Urothelium cell line (cell line): ENCODE data around the gene CCIN.
"Not testable (repeated sequence)": the region's sequence is repeated elsewhere in the genome, so short reads cannot be mapped to it uniquely, and the experiment has no call there.

Source experiments
- DNase-seq: peaks from one replicate; pipeline ENCODE4 v3.0.0; 2011; ENCODE audit warnings: low spot score, mixed read lengths
- FAIRE-seq: peaks from 2 replicates; lab custom pipeline; 2011; peaks lifted over from hg19 to GRCh38; lab: Jason Lieb, UNC

Gene CCIN

DNA sequence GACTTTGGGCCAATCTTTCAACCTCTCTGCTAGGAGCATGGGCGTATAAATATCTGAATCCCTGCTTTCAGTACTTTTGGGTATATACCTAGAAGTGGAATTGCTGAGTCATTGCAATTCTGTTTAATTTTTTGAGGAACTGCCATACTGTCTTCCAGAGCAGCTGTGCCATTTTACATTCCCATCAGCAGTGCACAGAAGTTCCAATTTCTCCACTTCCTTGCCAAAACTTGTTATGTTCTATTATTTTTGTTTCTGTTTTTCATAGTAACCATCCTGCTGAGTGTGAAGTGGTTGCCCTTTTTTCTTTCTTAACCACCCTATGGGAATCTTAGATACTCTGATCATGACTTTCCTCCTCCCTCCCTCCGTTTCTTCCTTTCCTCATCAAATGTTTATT is 11.1 kb upstream of the CCIN start:
- no peak for FAIRE-seq
- no peak for DNase-seq

DNA sequence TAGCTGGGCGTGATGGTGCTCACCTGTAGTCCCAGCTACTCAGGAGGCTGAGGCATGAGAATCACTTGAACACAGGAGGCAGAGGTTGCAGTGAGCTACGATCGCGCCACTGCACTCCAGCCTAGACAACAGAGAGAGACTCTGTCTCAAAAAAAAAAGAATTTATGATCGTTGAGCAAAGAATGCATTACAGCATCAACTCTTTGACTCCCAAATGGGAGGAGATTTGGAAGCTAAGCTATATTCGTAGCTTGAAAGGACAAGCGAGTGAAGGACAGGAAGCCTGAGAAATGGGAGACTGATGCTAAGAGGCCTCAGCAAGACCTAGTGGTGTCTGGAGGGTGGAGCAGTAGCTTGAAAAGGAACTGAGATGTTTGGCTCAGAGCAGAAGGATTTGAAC is 10.3 kb upstream of the CCIN start:
- DNase-seq (no peak), FAIRE-seq (no peak)

DNA sequence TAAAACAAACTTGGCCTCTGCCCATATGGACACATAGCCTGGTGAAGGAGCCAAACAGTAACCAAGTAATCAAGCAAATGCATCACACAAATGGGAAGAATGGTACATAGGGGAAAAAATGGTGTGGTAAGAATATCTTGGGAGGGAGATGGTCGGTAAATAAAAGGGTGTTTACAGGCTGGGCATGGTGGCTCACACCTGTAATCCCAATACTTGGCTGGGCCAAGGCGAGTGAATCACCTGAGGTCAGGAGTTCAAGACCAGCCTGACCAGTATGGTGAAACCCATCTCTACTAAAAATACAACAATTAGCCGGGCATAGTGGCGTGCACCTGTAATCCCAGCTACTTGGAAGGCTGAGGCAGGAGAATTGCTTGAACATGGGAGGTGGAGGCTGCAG is 9.7 kb upstream of the CCIN start:
- DNase-seq, FAIRE-seq: not testable (repeated sequence)

DNA sequence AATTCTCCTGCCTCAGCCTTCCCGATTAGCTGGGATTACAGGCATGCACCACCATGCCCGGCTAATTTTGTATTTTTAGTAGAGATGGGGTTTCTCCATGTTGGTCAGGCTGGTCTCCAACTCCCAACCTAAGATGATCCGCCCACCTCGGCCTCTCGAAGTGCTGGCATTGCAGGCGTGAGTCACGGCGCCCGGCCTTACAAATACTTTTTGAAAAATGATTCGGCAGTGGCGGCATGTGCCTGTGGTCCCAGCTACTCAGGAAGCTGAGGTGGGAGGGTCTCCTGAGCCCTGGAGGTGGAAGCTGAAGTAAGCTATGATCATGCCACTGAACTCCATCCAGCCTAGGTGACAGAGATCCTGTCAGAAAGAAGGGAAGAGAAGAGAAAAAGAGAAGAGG is 9.1 kb upstream of the CCIN start:
- FAIRE-seq, DNase-seq: not testable (repeated sequence)

DNA sequence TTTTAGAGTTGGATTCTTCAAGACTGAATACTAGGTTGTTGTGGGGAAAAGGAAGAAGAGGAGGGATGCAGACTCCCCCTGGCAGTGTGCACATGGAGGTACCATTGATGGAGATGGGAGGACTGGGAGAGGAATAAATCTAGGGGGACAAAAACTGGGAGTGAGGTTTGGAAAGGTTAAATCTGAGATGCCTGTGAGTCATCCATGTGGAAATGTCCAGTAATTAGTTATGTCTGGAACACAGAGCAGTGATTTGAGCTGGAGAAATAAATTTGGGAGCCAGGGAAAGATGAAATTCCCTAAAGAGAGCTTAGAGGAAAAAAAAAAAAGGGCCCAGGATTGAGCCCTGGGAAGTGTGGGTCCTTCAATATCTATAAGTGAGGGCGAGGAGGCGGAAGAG is 8.0 kb upstream of the CCIN start:
- no peak for DNase-seq
- no peak for FAIRE-seq

DNA sequence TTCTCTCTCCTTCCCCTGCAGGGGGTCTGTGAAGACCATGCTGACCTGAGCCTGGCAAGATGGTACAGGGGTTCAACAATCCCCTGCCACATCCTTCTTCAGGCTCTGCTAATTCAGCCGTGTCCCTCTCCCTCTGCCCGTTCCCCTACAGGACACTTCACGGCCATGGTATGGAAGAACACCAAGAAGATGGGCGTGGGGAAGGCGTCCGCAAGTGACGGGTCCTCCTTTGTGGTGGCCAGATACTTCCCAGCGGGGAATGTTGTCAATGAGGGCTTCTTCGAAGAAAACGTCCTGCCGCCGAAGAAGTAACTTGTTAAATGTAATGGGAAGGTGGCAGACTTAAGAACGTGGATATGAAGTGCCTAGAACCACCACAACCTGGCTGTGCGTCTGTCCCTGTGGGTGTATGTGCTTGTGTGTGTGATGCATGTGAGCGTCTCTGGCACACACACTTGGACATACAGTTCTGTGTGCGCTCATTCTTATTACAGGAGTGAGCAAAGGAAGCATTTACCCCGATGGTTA is 6.9 kb upstream of the CCIN start:
- FAIRE-seq (no peak), DNase-seq (no peak)

DNA sequence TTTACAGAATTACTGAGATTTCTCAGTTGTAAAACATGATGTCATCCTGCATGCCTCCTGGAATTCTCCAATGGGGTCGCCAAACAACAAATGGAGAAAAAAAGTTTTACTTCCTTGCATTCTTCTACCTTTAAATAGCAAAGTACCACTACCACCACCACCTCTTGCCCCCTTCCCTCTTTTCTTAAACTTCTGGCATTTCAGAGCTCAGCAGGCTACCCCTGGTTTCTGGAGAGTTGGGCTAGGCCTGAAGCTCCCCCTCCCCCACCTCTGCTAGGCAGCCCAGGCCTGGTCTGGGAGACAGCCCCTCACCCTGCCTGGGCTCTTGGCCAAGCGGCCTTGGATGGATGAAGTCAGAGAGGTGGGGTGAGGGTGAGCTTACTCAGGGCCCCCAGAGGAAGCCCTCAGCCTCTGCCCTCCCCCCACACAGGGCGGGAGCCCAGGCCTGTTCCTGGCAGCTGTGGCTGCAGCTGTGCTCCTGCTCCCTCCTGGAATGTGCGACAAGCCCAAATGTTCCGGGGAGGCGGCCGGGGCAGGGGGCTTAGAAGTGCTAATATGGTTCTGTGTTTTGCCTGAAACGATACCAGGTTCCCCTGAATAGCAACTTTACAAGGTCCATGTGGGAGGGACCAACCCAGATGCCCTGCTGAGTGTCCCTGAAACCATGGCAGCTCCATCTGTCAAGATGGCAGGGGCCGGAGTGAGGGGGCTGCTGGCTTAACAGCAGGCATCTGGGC is 6.0 kb upstream of the CCIN start:
- peak; percentile 44 for FAIRE-seq
- peak; percentile 92 for DNase-seq

DNA sequence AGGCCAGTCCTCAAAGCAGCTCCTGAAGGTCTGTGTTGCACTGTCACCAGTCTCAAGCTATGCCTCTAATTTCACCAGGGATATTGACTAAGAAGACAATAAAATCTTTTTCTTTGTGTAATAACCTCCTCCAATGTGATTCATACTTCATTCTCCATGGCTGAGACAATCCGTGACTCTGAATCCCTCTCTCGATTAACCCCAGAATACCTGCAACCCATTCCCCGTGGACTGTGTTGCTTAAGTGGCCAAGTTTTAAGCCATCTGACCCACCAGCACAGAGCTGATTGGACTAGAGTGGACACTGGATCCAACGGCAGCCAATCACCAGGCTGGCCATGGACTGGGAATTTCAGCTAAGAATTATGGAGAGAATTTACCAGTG is 5.4 kb upstream of the CCIN start:
- DNase-seq: peak; percentile 49

DNA sequence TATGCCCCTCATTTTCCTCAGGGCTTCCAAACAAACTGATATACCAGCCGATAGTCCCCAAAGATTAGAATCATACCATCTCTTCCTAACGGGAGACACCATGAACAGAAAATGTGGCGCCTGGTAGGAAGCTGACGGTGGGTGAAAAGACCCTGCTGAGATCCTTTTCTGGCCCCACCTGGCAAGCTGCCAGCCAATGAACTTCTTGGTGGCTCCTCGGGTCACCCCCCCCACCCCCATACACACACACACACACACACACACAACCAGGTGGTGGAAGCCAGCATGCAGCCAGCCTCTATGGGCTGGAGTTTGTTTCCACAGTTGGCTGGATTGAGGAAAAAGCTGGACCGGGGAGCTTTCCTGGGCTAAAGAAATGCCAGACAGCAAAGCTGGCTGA is 4.8 kb upstream of the CCIN start:
- DNase-seq (no peak), FAIRE-seq (no peak)

More for the DNA sequence above, 5.4 kb upstream of the CCIN start:
- FAIRE-seq: no peak

DNA sequence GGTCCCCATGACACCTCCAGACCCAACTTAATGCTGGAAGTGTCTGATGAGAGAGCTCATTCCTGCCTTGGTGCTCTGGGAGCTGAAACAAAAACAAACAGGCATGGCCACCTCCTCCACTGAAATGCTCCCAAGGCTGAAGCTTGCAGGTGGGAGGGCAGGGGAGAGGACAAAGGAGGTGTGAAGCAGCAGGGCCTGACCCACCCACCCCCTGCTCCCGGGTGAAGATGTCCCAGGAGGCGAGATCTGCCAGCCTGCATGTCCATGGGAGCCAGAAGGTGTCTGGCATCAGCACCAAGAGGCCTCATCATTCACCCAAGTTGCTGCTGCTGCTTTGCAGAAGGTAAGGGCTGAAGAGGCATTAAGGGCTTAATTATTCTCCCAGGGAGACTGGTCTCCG is 4.2 kb upstream of the CCIN start:
- DNase-seq: no peak
- FAIRE-seq: peak; percentile 42

DNA sequence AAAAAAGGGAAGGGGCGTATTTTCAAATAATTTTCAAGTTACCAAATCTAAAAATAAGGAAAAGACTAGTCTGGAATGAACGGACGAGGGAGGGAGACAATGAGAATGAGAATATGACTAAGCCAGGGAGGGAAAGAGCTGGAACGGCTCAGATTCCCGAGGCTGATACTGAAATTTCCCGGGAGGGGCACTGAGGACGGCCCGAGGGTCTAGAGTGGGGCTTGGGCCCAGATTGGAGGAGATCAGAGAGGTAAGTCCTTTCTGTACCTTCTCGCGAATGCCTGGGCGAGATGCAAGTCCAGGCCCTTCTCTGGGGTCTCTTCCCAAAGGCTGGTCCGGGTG is 3.4 kb upstream of the CCIN start:
- DNase-seq (no peak), FAIRE-seq (no peak)

DNA sequence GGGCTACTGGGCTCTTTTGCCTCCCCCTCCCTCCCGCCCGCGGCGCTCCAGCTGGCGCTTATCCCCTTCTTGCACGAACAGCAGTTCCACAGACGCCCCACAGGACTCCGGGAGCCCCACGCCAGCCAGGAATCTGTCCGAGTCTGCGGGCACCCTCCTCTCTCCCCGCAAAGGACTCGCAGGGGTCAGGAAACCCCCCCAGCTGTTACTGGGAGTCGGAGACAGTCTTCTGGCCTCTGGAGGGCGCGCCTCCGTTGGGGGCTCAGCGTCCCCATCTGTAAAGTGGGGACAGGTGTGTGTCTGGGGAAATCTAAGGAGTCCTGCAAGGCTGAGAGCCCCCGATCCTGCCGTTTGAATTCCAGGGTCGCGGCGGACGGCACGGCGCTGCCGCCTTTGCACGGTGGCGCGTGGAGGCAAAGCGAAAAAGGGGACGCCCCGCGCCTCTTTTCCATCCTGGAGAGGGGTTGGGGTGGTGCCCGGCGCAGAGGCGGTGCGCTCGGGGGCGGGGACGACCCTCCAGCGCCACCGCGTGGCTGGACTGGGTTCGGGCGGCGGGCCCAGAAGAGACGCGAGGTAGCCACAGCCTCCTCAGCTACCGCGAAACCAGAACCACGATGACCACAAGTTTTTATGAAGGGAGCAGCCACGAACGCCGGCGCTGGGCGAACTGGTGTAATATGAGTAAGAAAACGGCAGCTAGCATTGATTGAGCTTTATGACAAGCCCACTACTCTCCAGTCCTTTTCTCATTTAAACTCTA is 2.8 kb upstream of the CCIN start:
- peak; percentile 93 for DNase-seq
- FAIRE-seq: peak; percentile 93

DNA sequence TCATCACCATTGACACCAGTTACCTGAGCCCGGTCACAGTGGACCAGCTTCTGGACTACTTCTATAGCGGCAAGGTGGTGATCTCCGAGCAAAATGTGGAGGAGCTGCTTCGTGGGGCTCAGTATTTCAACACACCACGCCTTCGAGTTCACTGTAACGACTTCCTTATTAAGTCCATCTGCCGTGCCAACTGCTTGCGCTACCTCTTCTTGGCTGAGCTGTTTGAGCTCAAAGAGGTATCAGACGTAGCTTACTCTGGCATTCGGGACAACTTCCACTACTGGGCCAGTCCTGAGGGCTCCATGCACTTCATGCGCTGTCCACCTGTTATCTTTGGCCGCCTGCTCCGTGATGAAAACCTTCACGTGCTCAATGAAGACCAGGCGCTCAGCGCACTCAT is 520 bp downstream of the CCIN start:
- FAIRE-seq: no peak

DNA sequence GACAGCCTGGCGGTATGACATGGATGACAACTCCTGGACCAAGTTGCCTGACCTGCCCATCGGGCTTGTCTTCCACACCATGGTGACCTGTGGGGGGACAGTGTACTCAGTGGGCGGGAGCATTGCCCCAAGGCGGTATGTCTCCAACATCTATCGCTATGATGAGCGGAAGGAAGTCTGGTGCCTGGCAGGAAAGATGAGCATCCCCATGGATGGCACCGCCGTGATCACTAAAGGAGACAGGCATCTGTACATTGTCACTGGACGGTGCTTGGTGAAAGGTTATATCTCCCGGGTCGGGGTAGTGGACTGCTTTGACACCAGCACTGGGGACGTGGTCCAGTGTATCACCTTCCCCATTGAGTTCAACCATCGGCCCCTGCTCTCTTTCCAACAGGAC is 1.3 kb downstream of the CCIN start:
- FAIRE-seq (no peak), DNase-seq (no peak)

More for the DNA sequence above, 520 bp downstream of the CCIN start:
- DNase-seq: no peak

DNA sequence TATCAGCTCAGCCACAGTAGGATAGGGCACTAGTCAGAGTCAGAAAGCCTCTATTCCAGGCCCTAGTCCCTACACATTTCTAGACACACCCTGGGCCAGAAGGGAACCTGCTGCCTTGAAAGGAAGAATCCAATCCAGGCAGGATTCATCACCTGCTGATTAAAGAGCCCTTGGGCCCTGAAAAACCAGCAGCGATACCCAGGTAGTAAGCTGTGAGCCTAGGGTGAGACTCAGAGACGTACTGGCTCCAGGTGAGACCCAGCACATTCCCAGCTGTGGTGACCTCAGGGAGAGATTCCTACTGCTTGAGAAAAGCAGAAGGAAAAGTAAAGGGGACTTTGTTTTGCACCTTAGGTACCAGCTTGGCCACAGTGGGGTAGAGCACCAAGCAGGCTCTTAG is 4.7 kb downstream of the CCIN start:
- FAIRE-seq (no peak), DNase-seq (no peak)

DNA sequence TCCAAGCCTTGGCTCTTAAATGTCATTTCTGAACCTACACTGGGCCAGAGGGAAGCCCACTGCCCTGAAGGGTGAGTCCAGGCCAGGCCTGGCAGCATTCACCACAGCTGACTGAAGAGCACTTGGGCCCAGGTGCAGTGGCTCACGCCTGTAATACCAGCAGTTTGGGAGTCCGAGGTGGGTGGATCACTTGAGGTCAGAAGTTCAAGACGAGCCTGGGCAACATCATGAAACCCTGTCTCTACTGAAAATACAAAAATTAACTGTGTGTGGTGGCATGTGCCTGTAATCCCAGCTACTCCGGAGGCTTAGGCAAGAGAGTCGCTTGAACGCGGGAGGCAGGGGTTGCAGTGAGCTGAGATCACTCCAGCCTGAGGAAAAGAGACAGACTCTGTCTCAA is 5.1 kb downstream of the CCIN start:
- DNase-seq: no peak
- peak; percentile 65 for FAIRE-seq

DNA sequence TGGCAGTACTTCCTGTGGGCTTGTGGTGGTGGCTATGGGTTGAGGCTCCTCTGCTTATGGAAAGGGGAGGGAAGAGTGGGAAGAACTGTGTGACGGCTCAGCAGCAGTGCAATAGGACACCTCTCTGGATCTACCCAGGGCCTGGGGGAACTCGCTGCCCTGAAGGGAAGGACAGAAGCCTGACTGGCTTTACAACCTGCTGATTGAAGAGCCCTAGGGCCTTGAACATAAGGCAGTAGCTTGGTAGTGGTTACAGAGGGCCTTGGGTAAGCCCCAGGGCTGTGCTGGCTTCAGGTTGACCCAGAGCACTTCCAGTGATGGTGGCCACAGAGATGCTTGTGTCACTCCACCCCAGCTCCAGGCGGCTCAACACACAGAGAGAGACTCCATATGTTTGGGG is 5.5 kb downstream of the CCIN start:
- no peak for FAIRE-seq
- no peak for DNase-seq

DNA sequence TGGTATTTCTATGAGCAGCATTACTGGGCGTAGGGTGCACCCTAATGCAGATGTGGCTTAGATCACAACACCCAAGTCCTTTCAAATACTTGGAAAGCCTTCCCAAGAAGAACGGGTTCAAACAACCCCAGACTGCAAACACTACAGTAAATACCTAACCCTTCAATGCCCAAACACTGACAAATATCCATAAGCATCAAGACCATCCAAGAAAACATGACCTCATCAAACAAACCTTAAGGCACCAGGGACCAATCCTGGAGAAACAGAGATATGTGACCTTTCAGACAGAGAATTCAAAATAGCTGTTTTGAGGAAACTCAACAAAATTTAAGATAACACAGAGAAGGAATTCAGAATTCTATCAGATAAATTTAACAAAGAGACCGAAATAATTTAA is 6.0 kb downstream of the CCIN start:
- FAIRE-seq, DNase-seq: not testable (repeated sequence)

DNA sequence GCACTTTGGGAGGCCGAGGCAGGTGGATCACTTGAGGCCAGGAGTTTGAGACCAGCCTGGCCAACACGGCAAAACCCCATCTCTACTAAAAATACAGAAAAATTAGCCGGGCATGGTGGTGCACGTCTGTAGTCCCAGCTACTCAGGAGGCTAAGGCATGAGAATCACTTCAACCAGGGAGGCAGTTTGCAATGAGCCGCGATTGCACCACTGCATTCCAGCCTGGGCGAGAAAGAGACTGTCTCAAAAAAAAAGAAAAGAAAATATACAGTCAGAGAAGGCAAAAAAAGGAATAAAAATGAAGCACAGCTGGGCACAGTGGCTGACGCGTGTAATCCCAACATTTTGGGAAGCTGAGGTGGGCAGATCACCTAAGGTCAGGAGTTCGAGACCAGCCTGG is 7.3 kb downstream of the CCIN start:
- DNase-seq, FAIRE-seq: not testable (repeated sequence)

DNA sequence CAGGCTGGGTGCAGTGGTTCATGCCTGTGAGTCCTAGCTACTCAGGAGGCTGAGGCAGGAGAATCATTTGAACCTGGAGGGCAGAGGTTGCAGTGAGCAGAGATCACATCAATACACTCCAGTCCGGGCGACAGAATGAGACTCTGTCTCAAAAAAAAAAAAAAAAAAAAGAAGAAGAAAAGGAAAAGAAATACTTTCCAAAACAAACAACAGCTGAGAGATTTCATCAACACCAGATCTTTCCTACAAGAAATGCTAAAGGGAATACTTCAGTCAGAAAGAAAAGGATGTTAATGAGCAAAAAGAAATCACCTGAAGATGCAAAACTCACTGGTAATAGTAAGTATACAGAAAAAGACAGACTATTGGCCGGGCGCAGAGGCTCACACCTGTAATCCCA is 8.4 kb downstream of the CCIN start:
- DNase-seq (no peak), FAIRE-seq (no peak)

DNA sequence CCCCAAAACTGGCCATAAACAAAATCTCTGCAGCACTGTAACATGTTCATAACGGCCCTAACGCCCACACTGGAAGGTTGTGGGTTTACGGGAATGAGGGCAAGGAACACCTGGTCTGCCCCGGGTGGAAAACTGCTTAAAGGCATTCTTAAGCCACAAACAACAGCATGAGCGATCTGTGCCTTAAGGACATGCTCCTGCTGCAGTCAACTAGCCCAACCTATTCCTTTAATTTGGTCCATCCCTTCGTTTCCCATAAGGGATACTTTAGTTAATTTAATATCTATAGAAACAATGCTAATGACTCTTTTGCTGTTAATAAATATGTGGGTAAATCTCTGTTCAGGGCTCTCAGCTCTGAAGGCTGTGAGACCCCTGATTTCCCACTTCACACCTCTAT is 11.1 kb downstream of the CCIN start:
- not testable (repeated sequence) for DNase-seq, FAIRE-seq

DNA sequence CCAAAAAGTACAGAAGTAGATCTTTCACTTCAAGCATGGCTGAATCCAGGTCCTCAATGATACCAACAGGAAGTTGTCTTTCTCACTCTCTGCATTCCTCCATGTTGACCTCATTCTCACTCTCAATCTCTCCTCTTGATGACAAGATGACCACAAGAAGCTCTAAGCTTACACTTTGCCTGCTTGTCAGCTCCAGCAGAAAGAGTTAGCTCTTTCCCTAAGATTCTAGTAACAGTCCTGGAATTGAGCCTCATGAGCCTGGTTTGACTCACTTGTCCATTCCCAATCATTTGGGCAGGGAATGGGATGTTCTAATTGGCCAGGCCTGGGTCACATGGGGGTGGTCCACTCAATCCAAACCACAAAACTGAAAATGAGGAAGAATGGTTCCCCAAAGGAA is 18.2 kb downstream of the CCIN start:
- DNase-seq (no peak), FAIRE-seq (no peak)
